Peyer's patch (tissue), 4 donors: ENCODE measurements around the gene TMCO4. TPM values are rescaled to one million over a fixed set of nuclear protein-coding genes. Genes with fewer than 3 reads are reported as not detected.

Source experiments
- DNase-seq, 3 donors: peaks; one replicate each; pipeline ENCODE4 v3.0.0-alpha.2; 2017 to 2019
- H3K27ac ChIP-seq, 4 donors: fragments of 200-600 bp; sonication (generic); one replicate each; pipeline ENCODE4 v1.5.1; 2016 to 2019
- H3K27me3 ChIP-seq, 2 donors: fragments of 200-600 bp; sonication (generic); one replicate each; pipeline ENCODE4 v1.5.1; 2019
- H3K36me3 ChIP-seq, 3 donors: fragments of 200-600 bp; sonication (generic); one replicate each; pipeline ENCODE4 v1.5.1; 2016 to 2019
- H3K4me1 ChIP-seq, 4 donors: fragments of 200-600 bp; sonication (generic); one replicate each; pipeline ENCODE4 v1.5.1; 2016 to 2019
- H3K4me3 ChIP-seq, 4 donors: fragments of 200-600 bp; sonication (generic); 1 replicate in 3 of 4; 2 replicates in 1 of 4; pipeline ENCODE4 v1.5.1; 2016 to 2019; ENCODE audit warnings: mild to moderate bottlenecking in 1 of 4
- H3K9me3 ChIP-seq, 4 donors: fragments of 200-600 bp; sonication (generic); one replicate each; pipeline ENCODE4 v1.5.1; 2016 to 2019; ENCODE audit warnings: mild to moderate bottlenecking in 1 of 4
- CTCF ChIP-seq, 6 experiments: fragments of 450-650 bp in 4 of 6; fragments of 200-600 bp in 2 of 6; sonication (generic) in 1 of 6; IDR thresholded peaks; one replicate each; pipeline ENCODE4 v1.5.1; 2017 to 2019; ENCODE audit warnings: antibody characterized with exemption in 6 of 6, mild to moderate bottlenecking in 3 of 6, moderate library complexity in 1 of 6
- POLR2A ChIP-seq, 2 donors: fragments of 450-650 bp; IDR thresholded peaks; one replicate each; pipeline ENCODE4 v1.5.1; 2017; ENCODE audit warnings: antibody characterized with exemption in 2 of 2, mild to moderate bottlenecking in 2 of 2, moderate library complexity in 2 of 2
- total RNA-seq, 4 donors: library from RNA; depleted of rRNA; stranded (reverse); fragments of >200 nt; gene quantifications; one replicate each; pipeline ENCODE4 v1.1.0, GENCODE V29; 2016

Gene TMCO4
- total RNA-seq, 4 donors from 2014 or later: 13.5 to 40.4 (median 26.1) TPM

- peaks cover 0 to 47% (median under 1%) of the 10 kb centered on the region in 4 donors for H3K4me1 ChIP-seq
- H3K27ac ChIP-seq: peak overlapping the region in 2 of 4 donors; percentile 24 to 71
- peak in 1 of 3 donors; percentile 48 for DNase-seq
- no peaks in the 10 kb centered on the region for H3K27me3 ChIP-seq
- no peak overlapping the region for H3K4me3 ChIP-seq
- H3K9me3 ChIP-seq: no peaks in the 10 kb centered on the region
- no peak for TF ChIP-seq CTCF (IDR thresholded peaks at IDR 0.05)
- no peak for TF ChIP-seq POLR2A (IDR thresholded peaks at IDR 0.05)
- H3K36me3 ChIP-seq: peaks cover 0 to 44% (median 0%) of the 10 kb centered on the region in 3 donors
These were observed 143.5 kb downstream of the TMCO4 start for GRCh38 chr1:19656134-19656779.

- peaks cover 0 to 44% (median 0%) of the 10 kb centered on the region in 3 donors for H3K36me3 ChIP-seq
- no peaks in the 10 kb centered on the region for H3K9me3 ChIP-seq
- no peak for DNase-seq
- TF ChIP-seq POLR2A (IDR thresholded peaks at IDR 0.05): no peak
- no peak for TF ChIP-seq CTCF (IDR thresholded peaks at IDR 0.05)
- H3K4me3 ChIP-seq: no peak overlapping the region
- peak overlapping the region in 2 of 4 donors; percentile 24 to 71 for H3K27ac ChIP-seq
- H3K4me1 ChIP-seq: peaks cover 0 to 51% (median 6%) of the 10 kb centered on the region in 4 donors
- H3K27me3 ChIP-seq: no peaks in the 10 kb centered on the region
These were observed 144.0 kb downstream of the TMCO4 start for GRCh38 chr1:19655718-19656080.

DNA sequence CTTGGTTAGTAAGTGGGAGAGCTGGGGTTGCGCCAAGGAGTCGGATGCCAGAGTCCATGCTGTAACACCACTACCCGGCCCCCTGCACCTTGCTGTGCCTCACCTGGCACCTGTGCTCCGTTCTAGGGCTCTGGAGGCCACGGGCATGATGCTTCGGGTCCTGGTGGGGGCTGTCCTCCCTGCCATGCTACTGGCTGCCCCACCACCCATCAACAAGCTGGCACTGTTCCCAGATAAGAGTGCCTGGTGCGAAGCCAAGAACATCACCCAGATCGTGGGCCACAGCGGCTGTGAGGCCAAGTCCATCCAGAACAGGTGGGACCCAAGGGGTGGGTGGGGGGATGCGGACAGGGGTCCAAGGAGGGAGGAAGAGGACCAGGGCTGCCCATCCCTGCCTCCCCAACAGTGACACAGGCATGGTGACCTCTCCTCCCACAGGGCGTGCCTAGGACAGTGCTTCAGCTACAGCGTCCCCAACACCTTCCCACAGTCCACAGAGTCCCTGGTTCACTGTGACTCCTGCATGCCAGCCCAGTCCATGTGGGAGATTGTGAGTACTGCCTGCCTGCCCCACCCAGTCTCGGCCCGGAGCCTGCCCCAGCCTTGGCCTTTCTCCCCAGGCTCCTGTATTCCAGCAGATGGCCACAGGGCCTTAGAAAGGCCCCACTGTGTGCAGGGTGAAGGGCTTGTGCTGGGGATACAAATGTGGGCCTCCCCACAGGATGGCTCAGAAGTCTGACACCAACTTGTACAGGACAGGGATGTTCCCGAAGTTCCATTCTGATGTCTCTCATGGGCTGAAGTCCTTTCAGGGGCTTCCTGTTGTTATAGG, 144.6 kb downstream of the TMCO4 start:
- peaks cover 0 to 57% (median 7%) of the 10 kb centered on the region in 4 donors for H3K4me1 ChIP-seq
- no peak overlapping the region for H3K4me3 ChIP-seq
- peak in 1 of 6 experiments; percentile 6 for TF ChIP-seq CTCF (IDR thresholded peaks at IDR 0.05)
- no peak for TF ChIP-seq POLR2A (IDR thresholded peaks at IDR 0.05)
- peak in 1 of 3 donors; percentile 58 for DNase-seq
- no peaks in the 10 kb centered on the region for H3K27me3 ChIP-seq
- H3K9me3 ChIP-seq: no peaks in the 10 kb centered on the region
- peak overlapping the region in 2 of 4 donors; percentile 24 to 71 for H3K27ac ChIP-seq
- peaks cover 0 to 44% (median 0%) of the 10 kb centered on the region in 3 donors for H3K36me3 ChIP-seq

GRCh38 chr1:19654386-19654785, 145.3 kb downstream of the TMCO4 start:
- no peaks in the 10 kb centered on the region for H3K27me3 ChIP-seq
- no peak overlapping the region for H3K4me3 ChIP-seq
- TF ChIP-seq CTCF (IDR thresholded peaks at IDR 0.05): no peak
- TF ChIP-seq POLR2A (IDR thresholded peaks at IDR 0.05): no peak
- peak overlapping the region in 1 of 4 donors; percentile 71 for H3K27ac ChIP-seq
- peaks cover 0 to 61% (median 7%) of the 10 kb centered on the region in 4 donors for H3K4me1 ChIP-seq
- no peaks in the 10 kb centered on the region for H3K9me3 ChIP-seq
- no peak for DNase-seq
- H3K36me3 ChIP-seq: peaks cover 0 to 44% (median 0%) of the 10 kb centered on the region in 3 donors

DNA sequence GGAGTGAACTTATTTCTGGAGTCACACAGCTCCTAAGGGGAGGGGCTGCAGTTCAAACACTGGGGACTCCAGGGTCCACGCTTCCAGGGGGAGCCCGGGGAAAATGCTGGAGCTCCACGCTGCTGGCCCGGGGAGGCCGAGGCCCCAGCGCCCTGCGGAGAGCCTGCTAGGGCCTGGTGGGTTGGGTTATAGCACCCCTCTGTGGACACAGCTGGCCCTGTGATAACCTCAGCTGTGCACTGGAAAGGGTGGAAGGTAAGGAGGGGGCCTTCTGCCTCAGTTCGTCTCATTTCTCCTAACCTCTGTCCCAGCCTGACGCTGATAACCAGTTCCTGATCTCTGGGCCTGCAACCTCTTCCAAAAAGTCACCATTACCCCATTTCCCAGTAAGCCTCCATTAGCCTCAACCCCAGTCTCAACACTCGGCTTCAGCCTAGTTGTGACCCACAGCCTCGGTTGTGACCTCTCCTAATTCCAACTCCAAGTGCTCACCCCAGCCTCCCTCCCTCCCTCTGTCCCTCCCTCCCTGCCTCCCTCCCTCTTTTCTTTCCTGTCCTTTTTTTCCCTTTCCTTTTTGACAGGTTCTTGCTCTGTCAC, 148.5 kb downstream of the TMCO4 start:
- H3K4me3 ChIP-seq: peak overlapping the region in 1 of 4 donors; percentile 91
- no peaks in the 10 kb centered on the region for H3K9me3 ChIP-seq
- TF ChIP-seq POLR2A (IDR thresholded peaks at IDR 0.05) (no peak), CTCF (IDR thresholded peaks at IDR 0.05) (peak in 5 of 6 experiments; percentile 12 to 63 (median 53))
- peak overlapping the region; percentile 35 to 62 (median 56) for H3K27ac ChIP-seq
- DNase-seq: peak; percentile 24 to 74 (median 63)
- no peaks in the 10 kb centered on the region for H3K27me3 ChIP-seq
- peaks cover 0 to 79% (median 10%) of the 10 kb centered on the region in 4 donors for H3K4me1 ChIP-seq
- H3K36me3 ChIP-seq: peaks cover 0 to 19% (median 0%) of the 10 kb centered on the region in 3 donors
